Measurements from ENCODE around the gene STT3A. TPM values are rescaled to one million over a fixed set of nuclear protein-coding genes. Genes with fewer than 3 reads are reported as not detected.
"Not testable (repeated sequence)": the region's sequence is repeated elsewhere in the genome, so short reads cannot be mapped to it uniquely, and the experiment has no call there.

The STT3A gene
- total and polyA plus RNA-seq, 12 donors = 28.4 to 208 (median 115) TPM

GRCh38 chr11:125568970-125569914 is 23.4 kb upstream of the STT3A start, which contains the start of gene EI24:
EI24 (plus strand) TSS chr11:125569477; CDS start chr11:125572528, 3,051 bp downstream.
- H3K27me3 ChIP-seq = no peaks in the 10 kb centered on the region
- peaks cover 0 to 16% of the 10 kb centered on the region in 2 donors for H3K36me3 ChIP-seq (replicated peaks in 1 of 2)
- peak within 1 kb of the TSS in 3 of 4 donors; percentile 37 to 95 (median 52) for H3K4me3 ChIP-seq
- H3K4me1 ChIP-seq (replicated peaks in 1 of 2) = peaks cover 11 to 13% of the 10 kb centered on the region in 2 donors
- DNase-seq = peak; percentile 89 to 93 (median 92)
- intact Hi-C loops (cut with DNase I) = no loop called here
- peak within 1 kb of the TSS in 4 of 5 donors; percentile 19 to 94 (median 86) for H3K27ac ChIP-seq
- TF ChIP-seq POLR2A (IDR thresholded peaks at IDR 0.05) (peak; percentile 79 to 86), CTCF (IDR thresholded peaks at IDR 0.05) (peak; percentile 42 to 75 (median 70))
- 1 to 2% (median 1%) methylated on average over 20 to 83 of the region's 83 CpGs for WGBS, 4 donors
- no peaks in the 10 kb centered on the region for H3K9me3 ChIP-seq (replicated peaks in 1 of 3)

- Histone ChIP-seq H3K9me3 (replicated peaks in 1 of 3) (no peaks in the 10 kb centered on the region), H3K36me3 (replicated peaks in 1 of 2) (peaks cover 0 to 24% of the 10 kb centered on the region in 2 donors), H3K27me3 (no peaks in the 10 kb centered on the region), H3K4me3 (peak overlapping the region in 3 of 4 donors; percentile 37 to 95 (median 52)), H3K27ac (peak overlapping the region in 3 of 5 donors; percentile 84 to 94 (median 87)), H3K4me1 (replicated peaks in 1 of 2) (peaks cover 11 to 13% of the 10 kb centered on the region in 2 donors)
- TF ChIP-seq POLR2A (IDR thresholded peaks at IDR 0.05) = no peak
- TF ChIP-seq CTCF (IDR thresholded peaks at IDR 0.05) = no peak
- whole genome bisulfite sequencing, 4 donors = 1 to 3% (median 3%) methylated on average over 7 to 9 of the region's 9 CpGs
- intact Hi-C loops (cut with DNase I) = no loop called here
- no peak for DNase-seq
Observed at GRCh38 chr11:125569915-125570621, 22.6 kb upstream of the STT3A start.

- intact Hi-C loops (cut with DNase I) = no loop called here
- no peak for DNase-seq
- no peak overlapping the region for H3K27ac ChIP-seq
- H3K4me3 ChIP-seq = no peak overlapping the region
- H3K9me3 ChIP-seq (replicated peaks in 1 of 3) = no peaks in the 10 kb centered on the region
- H3K36me3 ChIP-seq (replicated peaks in 1 of 2) = peaks cover 0 to 33% of the 10 kb centered on the region in 2 donors
- 71 to 96% (median 84%) methylated on average over 2 of the region's 2 CpGs for WGBS, 4 donors
- peaks cover 11 to 13% of the 10 kb centered on the region in 2 donors for H3K4me1 ChIP-seq (replicated peaks in 1 of 2)
- no peak for TF ChIP-seq POLR2A (IDR thresholded peaks at IDR 0.05)
- TF ChIP-seq CTCF (IDR thresholded peaks at IDR 0.05) = no peak
- no peaks in the 10 kb centered on the region for H3K27me3 ChIP-seq
Observed at GRCh38 chr11:125570952-125571351, 21.7 kb upstream of the STT3A start.

GRCh38 chr11:125572916-125573315 is 19.7 kb upstream of the STT3A start:
- intact Hi-C loops (cut with DNase I) = no loop called here
- H3K4me1 ChIP-seq (replicated peaks in 1 of 2) = peaks cover 11 to 13% of the 10 kb centered on the region in 2 donors
- H3K36me3 ChIP-seq (replicated peaks in 1 of 2) = peaks cover 0 to 52% of the 10 kb centered on the region in 2 donors
- no peak overlapping the region for H3K27ac ChIP-seq
- H3K9me3 ChIP-seq (replicated peaks in 1 of 3) = no peaks in the 10 kb centered on the region
- TF ChIP-seq CTCF (IDR thresholded peaks at IDR 0.05) = no peak
- TF ChIP-seq POLR2A (IDR thresholded peaks at IDR 0.05) = no peak
- 79 to 84% (median 82%) methylated on average over 5 of the region's 5 CpGs for WGBS, 4 donors
- DNase-seq = no peak
- H3K27me3 ChIP-seq = no peaks in the 10 kb centered on the region
- no peak overlapping the region for H3K4me3 ChIP-seq

- 95 to 98% (median 97%) methylated on average over 14 of the region's 14 CpGs for WGBS, 4 donors
- H3K27me3 ChIP-seq; H3K4me1 ChIP-seq (replicated peaks in 1 of 2); H3K4me3 ChIP-seq; H3K27ac ChIP-seq; intact Hi-C loops (cut with DNase I); H3K9me3 ChIP-seq (replicated peaks in 1 of 3); DNase-seq: not testable (repeated sequence)
- peaks cover 0 to 95% of the 10 kb centered on the region in 2 donors for H3K36me3 ChIP-seq (replicated peaks in 1 of 2)
Observed at GRCh38 chr11:125577181-125577580, 15.5 kb upstream of the STT3A start.

Measured in adrenal gland (tissue), 12 donors.